Neural progenitor cell (in vitro differentiated cells): ENCODE results near the gene NKPD1.

Experiments used
- EZH2phosphoT487 ChIP-seq: fragments of 200-600 bp; sonication (generic); IDR thresholded peaks from 2 replicates; pipeline ENCODE4 v1.6.1; 2017; ENCODE audit warnings: antibody characterized with exemption
- TF ChIP-seq, protein P1 (sequence below): fragments of 200-600 bp; sonication (generic); IDR thresholded peaks from 2 replicates; pipeline ENCODE4 v1.5.1; 2017; ENCODE audit warnings: antibody characterized with exemption, mild to moderate bottlenecking

DNA sequence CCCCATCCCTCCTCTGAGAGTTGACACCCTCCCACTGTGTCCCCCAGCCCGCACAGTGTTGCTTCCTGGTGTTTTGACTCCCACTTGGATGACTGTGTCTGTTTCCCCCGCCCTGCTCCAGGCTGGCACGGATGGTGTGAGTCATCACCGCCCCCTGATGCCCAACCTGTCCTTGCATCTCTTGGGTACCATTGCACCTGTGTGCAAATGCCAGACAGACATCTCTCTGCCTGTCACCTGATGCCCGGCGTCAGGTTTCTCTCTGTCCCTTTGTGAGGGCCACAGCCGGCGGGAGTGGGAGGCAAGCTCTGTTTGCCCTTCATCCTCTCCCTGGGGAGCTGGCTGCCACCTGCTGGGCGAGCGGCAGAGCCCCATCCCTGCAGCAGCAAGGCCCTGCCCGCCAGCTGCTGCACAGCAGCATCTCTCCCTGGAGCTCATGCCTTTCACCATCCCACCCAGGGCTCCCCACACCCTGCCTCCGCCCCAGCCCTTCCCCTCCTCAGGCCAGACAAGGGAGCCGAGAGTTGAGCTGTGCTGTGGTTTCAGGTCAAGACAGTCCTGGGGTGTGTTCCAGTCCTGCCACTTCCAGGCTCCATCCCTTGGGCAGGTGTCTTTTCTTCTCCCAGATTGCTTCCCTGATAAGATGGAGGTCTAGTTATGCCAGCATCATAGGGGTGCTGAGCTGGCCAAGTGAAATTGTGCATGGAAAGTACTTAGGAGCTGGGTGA is 29.7 kb downstream of the NKPD1 start:
- TF ChIP-seq, protein P1, sequence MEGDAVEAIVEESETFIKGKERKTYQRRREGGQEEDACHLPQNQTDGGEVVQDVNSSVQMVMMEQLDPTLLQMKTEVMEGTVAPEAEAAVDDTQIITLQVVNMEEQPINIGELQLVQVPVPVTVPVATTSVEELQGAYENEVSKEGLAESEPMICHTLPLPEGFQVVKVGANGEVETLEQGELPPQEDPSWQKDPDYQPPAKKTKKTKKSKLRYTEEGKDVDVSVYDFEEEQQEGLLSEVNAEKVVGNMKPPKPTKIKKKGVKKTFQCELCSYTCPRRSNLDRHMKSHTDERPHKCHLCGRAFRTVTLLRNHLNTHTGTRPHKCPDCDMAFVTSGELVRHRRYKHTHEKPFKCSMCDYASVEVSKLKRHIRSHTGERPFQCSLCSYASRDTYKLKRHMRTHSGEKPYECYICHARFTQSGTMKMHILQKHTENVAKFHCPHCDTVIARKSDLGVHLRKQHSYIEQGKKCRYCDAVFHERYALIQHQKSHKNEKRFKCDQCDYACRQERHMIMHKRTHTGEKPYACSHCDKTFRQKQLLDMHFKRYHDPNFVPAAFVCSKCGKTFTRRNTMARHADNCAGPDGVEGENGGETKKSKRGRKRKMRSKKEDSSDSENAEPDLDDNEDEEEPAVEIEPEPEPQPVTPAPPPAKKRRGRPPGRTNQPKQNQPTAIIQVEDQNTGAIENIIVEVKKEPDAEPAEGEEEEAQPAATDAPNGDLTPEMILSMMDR, result no peak
- no peak for TF ChIP-seq EZH2phosphoT487
